Measurements from ENCODE around the gene ZSCAN21.

DNA sequence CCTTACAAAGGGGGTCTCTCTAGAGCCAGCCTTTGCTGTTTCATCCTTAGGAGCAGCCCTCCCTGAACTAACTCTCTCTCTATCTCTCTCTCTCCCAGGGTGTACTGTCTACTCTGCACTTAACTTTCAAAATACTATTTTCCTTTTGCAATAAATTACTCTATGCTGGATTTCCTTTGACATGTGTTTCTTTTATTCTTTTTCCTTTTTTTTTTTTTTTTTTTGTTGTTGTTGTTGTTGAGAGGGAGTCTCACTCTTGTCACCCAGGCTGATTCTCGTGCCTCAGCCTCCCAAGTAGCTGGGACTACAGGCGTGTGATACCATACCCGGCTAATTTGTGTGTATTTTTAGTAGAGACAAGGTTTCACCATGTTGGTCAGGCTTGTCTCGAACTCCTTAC is 33.4 kb downstream of the ZSCAN21 start:
- TF ChIP-seq, protein P1, sequence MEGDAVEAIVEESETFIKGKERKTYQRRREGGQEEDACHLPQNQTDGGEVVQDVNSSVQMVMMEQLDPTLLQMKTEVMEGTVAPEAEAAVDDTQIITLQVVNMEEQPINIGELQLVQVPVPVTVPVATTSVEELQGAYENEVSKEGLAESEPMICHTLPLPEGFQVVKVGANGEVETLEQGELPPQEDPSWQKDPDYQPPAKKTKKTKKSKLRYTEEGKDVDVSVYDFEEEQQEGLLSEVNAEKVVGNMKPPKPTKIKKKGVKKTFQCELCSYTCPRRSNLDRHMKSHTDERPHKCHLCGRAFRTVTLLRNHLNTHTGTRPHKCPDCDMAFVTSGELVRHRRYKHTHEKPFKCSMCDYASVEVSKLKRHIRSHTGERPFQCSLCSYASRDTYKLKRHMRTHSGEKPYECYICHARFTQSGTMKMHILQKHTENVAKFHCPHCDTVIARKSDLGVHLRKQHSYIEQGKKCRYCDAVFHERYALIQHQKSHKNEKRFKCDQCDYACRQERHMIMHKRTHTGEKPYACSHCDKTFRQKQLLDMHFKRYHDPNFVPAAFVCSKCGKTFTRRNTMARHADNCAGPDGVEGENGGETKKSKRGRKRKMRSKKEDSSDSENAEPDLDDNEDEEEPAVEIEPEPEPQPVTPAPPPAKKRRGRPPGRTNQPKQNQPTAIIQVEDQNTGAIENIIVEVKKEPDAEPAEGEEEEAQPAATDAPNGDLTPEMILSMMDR (IDR thresholded peaks at IDR 0.05), result no peak
- TF ChIP-seq POLR2A (IDR thresholded peaks at IDR 0.05), result no peak

Data from body of pancreas (tissue), 4 donors.